H1 (cell line): Measurements from ENCODE around the gene BLOC1S3. TPM values are rescaled to one million over a fixed set of nuclear protein-coding genes. Genes with fewer than 3 reads are reported as not detected.

Experiments
- CTCF ChIA-PET: fragments of 300-600 bp; sonication (Branson Sonifier 250); formaldehyde crosslinking; loops from one replicate; lab custom pipeline; 2021; ENCODE audit not compliant: partially characterized antibody; lab: Charles Lee
- POLR2A ChIA-PET: fragments of 300-600 bp; sonication (Branson Sonifier 250); formaldehyde crosslinking; loops from one replicate; lab custom pipeline; 2021; ENCODE audit warnings: inconsistent platforms; ENCODE audit not compliant: partially characterized antibody; lab: Charles Lee
- DNase-seq, 2 experiments: peaks; one replicate each; pipeline versions ENCODE4 v3.0.0 to v3.0.0-alpha.2; 2010 to 2022; ENCODE audit warnings: low spot score in 2 of 2, low read depth in 1 of 2, mixed read lengths in 1 of 2
- FAIRE-seq: peaks from 2 replicates; lab custom pipeline; 2011; peaks lifted over from hg19 to GRCh38; lab: Jason Lieb, UNC
- H2AFZ ChIP-seq: 2 replicates; pipeline ENCODE4 v1.8.1; 2012; ENCODE audit warnings: low read length, inconsistent platforms
- H2AK5ac ChIP-seq: 2 replicates; pipeline ENCODE4 v1.6.1; 2013; ENCODE audit warnings: low read depth, low read length
- H2BK120ac ChIP-seq: replicated peaks from 2 replicates; pipeline ENCODE3; 2013; ENCODE audit warnings: low read depth, low read length, inconsistent platforms
- H2BK12ac ChIP-seq: 2 replicates; pipeline ENCODE4 v1.6.1; 2013; ENCODE audit warnings: low read depth, low read length
- H2BK15ac ChIP-seq: 2 replicates; pipeline ENCODE4 v1.6.1; 2013; ENCODE audit warnings: low read length
- H2BK20ac ChIP-seq: 2 replicates; pipeline ENCODE4 v1.6.1; 2013; ENCODE audit warnings: low read length
- H2BK5ac ChIP-seq: 2 replicates; pipeline ENCODE4 v1.6.1; 2013; ENCODE audit warnings: low read depth, low read length
- H3K14ac ChIP-seq: 2 replicates; pipeline ENCODE4 v1.6.1; 2013; ENCODE audit warnings: inconsistent platforms; ENCODE audit not compliant: insufficient read length
- H3K18ac ChIP-seq: 2 replicates; pipeline ENCODE4 v1.6.1; 2013; ENCODE audit warnings: low read length; ENCODE audit errors: extremely low read depth
- H3K23ac ChIP-seq: 2 replicates; pipeline ENCODE4 v1.6.1; 2013; ENCODE audit warnings: inconsistent platforms; ENCODE audit not compliant: insufficient read length
- H3K23me2 ChIP-seq: 2 replicates; pipeline ENCODE4 v1.6.1; 2013; ENCODE audit warnings: low read depth, low read length
- H3K27ac ChIP-seq: 2 replicates; pipeline ENCODE4 v1.6.1; 2011; ENCODE audit warnings: low read depth, low read length, inconsistent platforms
- H3K27me3 ChIP-seq, 4 experiments: replicated peaks in 1 of 4; 1 replicate in 1 of 4; 2 replicates in 3 of 4; pipeline versions ENCODE4 v1.6.1 to v1.8.1; 2011 to 2013; ENCODE audit warnings: low read length in 3 of 4, mild to moderate bottlenecking in 3 of 4, inconsistent platforms in 2 of 4, mixed read lengths in 2 of 4, moderate library complexity in 1 of 4; ENCODE audit not compliant: control insufficient read depth in 3 of 4, insufficient read depth in 3 of 4; ENCODE audit errors: extremely low read depth in 1 of 4
- H3K36me3 ChIP-seq, 4 experiments: 2 replicates each; pipeline versions ENCODE4 v1.6.1 to v1.8.1; 2011 to 2013; ENCODE audit warnings: mild to moderate bottlenecking in 4 of 4, low read length in 3 of 4, moderate library complexity in 2 of 4, control low read depth in 1 of 4, inconsistent platforms in 1 of 4; ENCODE audit not compliant: insufficient read depth in 4 of 4, control insufficient read depth in 2 of 4
- H3K4ac ChIP-seq: replicated peaks from 2 replicates; pipeline ENCODE3; 2013; ENCODE audit warnings: low read length, low read depth, mixed read lengths, inconsistent platforms; ENCODE audit not compliant: insufficient read length
- H3K4me1 ChIP-seq, 4 experiments: replicated peaks in 1 of 4; 1 replicate in 1 of 4; 2 replicates in 3 of 4; pipeline versions ENCODE4 v1.6.1 to v1.8.1; 2011 to 2013; ENCODE audit warnings: low read length in 3 of 4, inconsistent platforms in 2 of 4, mixed read lengths in 1 of 4; ENCODE audit not compliant: insufficient read depth in 4 of 4, control insufficient read depth in 3 of 4
- H3K4me2 ChIP-seq, 2 experiments: 2 replicates each; pipeline versions ENCODE4 v1.6.1 to v1.8.1; 2011 to 2013; ENCODE audit warnings: low read depth in 2 of 2, low read length in 2 of 2, control low read depth in 1 of 2, inconsistent platforms in 1 of 2, mild to moderate bottlenecking in 1 of 2; ENCODE audit not compliant: insufficient read depth in 1 of 2
- H3K4me3 ChIP-seq, 4 experiments: fragments of 200-600, 300-600 bp in 1 of 4; sonication (generic), shearing (Covaris generic), sonication (Bioruptor Twin) in 1 of 4; 2 replicates each; pipeline versions ENCODE4 v1.5.1 to v1.8.1; 2011 to 2016; ENCODE audit warnings: low read length in 4 of 4, low read depth in 3 of 4, control low read depth in 2 of 4, inconsistent platforms in 2 of 4, mild to moderate bottlenecking in 2 of 4, mixed read lengths in 1 of 4, moderate library complexity in 1 of 4; ENCODE audit not compliant: insufficient read depth in 2 of 4; ENCODE audit errors: extremely low read depth in 1 of 4
- H3K56ac ChIP-seq: replicated peaks from 2 replicates; pipeline ENCODE3; 2013; ENCODE audit warnings: low read depth, mild to moderate bottlenecking, mixed read lengths, low read length, inconsistent platforms; ENCODE audit not compliant: insufficient read length
- H3K79me1 ChIP-seq: 2 replicates; pipeline ENCODE4 v1.6.1; 2013; ENCODE audit warnings: low read depth, low read length, control low read depth
- H3K79me2 ChIP-seq, 2 experiments: 2 replicates each; pipeline versions ENCODE4 v1.6.1 to v1.8.1; 2012 to 2013; ENCODE audit warnings: low read length in 2 of 2, mild to moderate bottlenecking in 2 of 2, inconsistent platforms in 1 of 2; ENCODE audit not compliant: insufficient read depth in 2 of 2, control insufficient read depth in 1 of 2
- H3K9ac ChIP-seq, 4 experiments: replicated peaks in 1 of 4; 1 replicate in 1 of 4; 2 replicates in 3 of 4; pipeline versions ENCODE4 v1.6.1 to v1.8.1; 2011 to 2013; ENCODE audit warnings: low read depth in 3 of 4, low read length in 3 of 4, control low read depth in 2 of 4, mild to moderate bottlenecking in 2 of 4, moderate library complexity in 2 of 4, inconsistent platforms in 1 of 4; ENCODE audit errors: extremely low read depth in 1 of 4
- H3K9me3 ChIP-seq, 2 experiments: 2 replicates each; pipeline versions ENCODE4 v1.6.1 to v1.8.1; 2012 to 2013; ENCODE audit warnings: mild to moderate bottlenecking in 2 of 2, moderate library complexity in 2 of 2, control low read depth in 1 of 2, inconsistent platforms in 1 of 2, low read depth in 1 of 2, low read length in 1 of 2, mixed read lengths in 1 of 2; ENCODE audit not compliant: insufficient read depth in 2 of 2
- H4K20me1 ChIP-seq, 2 experiments: replicated peaks in 1 of 2; 2 replicates each; pipeline versions ENCODE3 to v1.8.1; 2011 to 2013; ENCODE audit warnings: inconsistent platforms in 2 of 2, low read length in 2 of 2, mild to moderate bottlenecking in 1 of 2; ENCODE audit not compliant: insufficient read depth in 2 of 2, control insufficient read depth in 1 of 2
- H4K5ac ChIP-seq: 2 replicates; pipeline ENCODE4 v1.6.1; 2013; ENCODE audit warnings: low read length, low read depth, mixed read lengths, inconsistent platforms; ENCODE audit not compliant: insufficient read length
- H4K8ac ChIP-seq: 2 replicates; pipeline ENCODE4 v1.8.0; 2013; ENCODE audit warnings: mild to moderate bottlenecking, moderate library complexity, low read length, inconsistent platforms; ENCODE audit not compliant: insufficient read depth; ENCODE audit errors: extremely low read depth
- H4K91ac ChIP-seq: replicated peaks from 2 replicates; pipeline ENCODE3; 2013; ENCODE audit warnings: low read length, mixed read lengths, inconsistent platforms; ENCODE audit not compliant: insufficient read length
- CTCF ChIP-seq, 3 experiments: IDR thresholded peaks; 1 replicate in 2 of 3; 2 replicates in 1 of 3; pipeline versions ENCODE4 v1.5.1 to v1.6.1; 2011; ENCODE audit warnings: low read length in 3 of 3, mild to moderate bottlenecking in 3 of 3, inconsistent platforms in 2 of 3, low read depth in 1 of 3, moderate library complexity in 1 of 3; ENCODE audit not compliant: insufficient read depth in 1 of 3; ENCODE audit errors: control extremely low read depth in 1 of 3
- EGR1 ChIP-seq: IDR thresholded peaks from 2 replicates; pipeline ENCODE4 v1.6.1; 2011; ENCODE audit warnings: low read depth, low read length, borderline replicate concordance
- GTF2F1 ChIP-seq: IDR thresholded peaks from 2 replicates; pipeline ENCODE4 v1.6.1; 2012; ENCODE audit warnings: low read depth, low read length, improper control_type of control experiment, borderline replicate concordance
- JUN ChIP-seq: IDR thresholded peaks from 2 replicates; pipeline ENCODE4 v1.6.1; 2011; ENCODE audit warnings: low read depth, mild to moderate bottlenecking, improper control_type of control experiment, low read length
- JUND ChIP-seq: IDR thresholded peaks from 2 replicates; pipeline ENCODE4 v1.6.1; 2011; ENCODE audit warnings: mild to moderate bottlenecking, improper control_type of control experiment, low read length
- SP2 ChIP-seq: IDR thresholded peaks from 2 replicates; pipeline ENCODE4 v1.6.1; 2012; ENCODE audit warnings: mild to moderate bottlenecking, low read length, inconsistent platforms
- SP4 ChIP-seq: IDR thresholded peaks from 2 replicates; pipeline ENCODE4 v1.6.1; 2012; ENCODE audit warnings: low read length, inconsistent platforms
- SRF ChIP-seq: IDR thresholded peaks from 2 replicates; pipeline ENCODE4 v1.6.1; 2011; ENCODE audit warnings: mild to moderate bottlenecking, low read depth, low read length, moderate library complexity
- TEAD4 ChIP-seq: IDR thresholded peaks from 2 replicates; pipeline ENCODE4 v1.6.1; 2012; ENCODE audit warnings: low read depth, low read length, inconsistent platforms, mixed read lengths
- ZNF274 ChIP-seq: IDR thresholded peaks from 2 replicates; pipeline ENCODE4 v1.7.0; 2012; ENCODE audit warnings: low read length, borderline replicate concordance; ENCODE audit errors: extremely low read depth
- WGBS, 2 experiments: shearing (Covaris generic) in 1 of 2; methylation state at CpG; one replicate each; pipeline versions ENCODE4 v1.1.6 to v1.1.7; 2013 to 2015; ENCODE audit warnings: low lambda C conversion rate in 2 of 2, mixed read lengths in 2 of 2, inconsistent platforms in 1 of 2, low coverage in 1 of 2, missing lambda C conversion rate in 1 of 2; ENCODE audit not compliant: insufficient replicate concordance in 2 of 2, insufficient coverage in 1 of 2, insufficient read length in 1 of 2; ENCODE audit errors: extremely low coverage in 1 of 2, missing lambda C conversion rate in 1 of 2; 5-methylcytosine and 5-hydroxymethylcytosine counted together
- polyA plus RNA-seq, 7 experiments: library from polyadenylated mRNA; depleted of rRNA in 3 of 7; stranded (reverse) in 5 of 7; unstranded in 2 of 7; fragments of >200 nt in 5 of 7; fragments of 200-250 nt in 2 of 7; gene quantifications; 1 replicate in 5 of 7; 2 replicates in 1 of 7; 4 replicates in 1 of 7; pipeline versions ENCODE4 v1.2.1 to v1.2.3, GENCODE V29; 2011 to 2013; ENCODE audit warnings: missing spikeins in 2 of 7, mixed read lengths in 2 of 7
- total RNA-seq: library from RNA; stranded (reverse); fragmentation: NEBNext Ultra II Directional; extraction: Animal tissue kit (Norgen Biotek cat#: 25700); gene quantifications from 2 replicates; pipeline ENCODE4 v1.2.1, GENCODE V29; 2021

Gene BLOC1S3
- total and polyA plus RNA-seq, 2 of the 8 experiments (the other 6 are each of a cell fraction or from before 2014, with no cell fraction given) = 6.0 to 6.1 TPM

- Histone ChIP-seq H4K20me1 (peaks cover 3 to 9% of the 10 kb centered on the region in 2 experiments), H4K5ac (no peak overlapping the region), H4K8ac (no peak overlapping the region), H3K36me3 (peaks cover 0 to 6% (median 2%) of the 10 kb centered on the region in 4 experiments; a peak in 2 of 8 replicates), H2BK5ac (0 out of 2 replicates have a peak overlapping the region, but pooled peaks have one; percentile 31), H3K56ac (no peak overlapping the region), H2AK5ac (no peak overlapping the region), H3K4me2 (no peak overlapping the region), H3K9ac (no peak overlapping the region), H3K23me2 (no peaks in the 10 kb centered on the region), H3K4ac (no peak overlapping the region), H3K79me1 (peaks cover 20% of the 10 kb centered on the region), H4K91ac (peak overlapping the region; percentile 58), H3K79me2 (peaks cover 0 to 26% of the 10 kb centered on the region in 2 experiments; a peak in 1 of 4 replicates), H3K14ac (no peak overlapping the region), H3K27ac (no peak overlapping the region), H3K4me1 (peaks cover 0 to 18% (median 8%) of the 10 kb centered on the region in 4 experiments; a peak in 5 of 7 replicates), H3K23ac (no peak overlapping the region), H2BK15ac (no peak overlapping the region), H3K9me3 (no peaks in the 10 kb centered on the region), H3K18ac (no peak overlapping the region), H2AFZ (no peak overlapping the region), H2BK12ac (no peak overlapping the region), H3K27me3 (no peaks in the 10 kb centered on the region), H3K4me3 (no peak overlapping the region), H2BK120ac (no peak overlapping the region), H2BK20ac (peak overlapping the region; percentile 40; the same call in 1 of the 2 replicates)
- no peak for TF ChIP-seq JUND
- no peak for TF ChIP-seq SP4
- TF ChIP-seq SP2 = no peak
- TF ChIP-seq CTCF (IDR thresholded peaks at IDR 0.05; ENCODE audit: control extremely low read depth in 1 of 3, insufficient read depth in 1 of 3, low read depth in 1 of 3, low read length in 3 of 3) = no peak
- no peak for TF ChIP-seq EGR1
- no peak for TF ChIP-seq SRF
- TF ChIP-seq JUN = no peak
- TF ChIP-seq GTF2F1 = no peak
- no peak for TF ChIP-seq ZNF274
- TF ChIP-seq TEAD4 = no peak
- CTCF ChIA-PET = interaction anchor here (0.8 to 4.2 kb wide), 9 partner anchors 9 to 88 kb away, joined by 3 to 27 read pairs (median 3); no protein-coding TSS in a partner anchor
- DNase-seq = no peak
- POLR2A ChIA-PET = interaction anchor here (1.0 to 2.1 kb wide), 6 partner anchors 9 to 57 kb away, joined by 3 to 7 read pairs (median 5); no protein-coding TSS in a partner anchor
- FAIRE-seq = no peak
- 91% methylated on average over 17 of the region's 17 CpGs; no CpG with 5 or more reads in 1 of the 2 experiments for WGBS, 2 experiments
Measured at GRCh38 chr19:45137179-45137761, 41.3 kb upstream of the BLOC1S3 start.
